C4-2B (cell line): Measurements from ENCODE around the gene SPRY1.

ENCODE experiments used
- H3K27ac ChIP-seq: fragments of 450-650 bp; 2 replicates; pipeline ENCODE4 v1.5.1; 2017
- CTCF ChIP-seq: fragments of 450-650 bp; conservative IDR thresholded peaks from 2 replicates; pipeline ENCODE4 v1.5.1; 2017; ENCODE audit warnings: mild to moderate bottlenecking
- ZFX ChIP-seq: fragments of 450-650 bp; IDR thresholded peaks from 2 replicates; pipeline ENCODE4 v1.6.1; 2017

Gene SPRY1

GRCh38 chr4:123396307-123397143 lies at the start of gene SPRY1:
SPRY1 (plus strand) TSS chr4:123396795; CDS start chr4:123401592, 4,797 bp downstream.
- H3K27ac ChIP-seq: peak within 1 kb of the TSS; percentile 88

GRCh38 chr4:123346951-123347350 lies 49.6 kb upstream of the SPRY1 start:
- no peak overlapping the region for H3K27ac ChIP-seq
- TF ChIP-seq CTCF (no peak), ZFX (no peak)

More at GRCh38 chr4:123396307-123397143, at the start of gene SPRY1:
- no peak for TF ChIP-seq CTCF

- TF ChIP-seq ZFX (no peak), CTCF (no peak)
- H3K27ac ChIP-seq: no peak overlapping the region
These were observed 47.6 kb upstream of the SPRY1 start for GRCh38 chr4:123348946-123349345.

GRCh38 chr4:123349421-123350190 lies 47.0 kb upstream of the SPRY1 start:
- TF ChIP-seq ZFX (no peak), CTCF (no peak)
- no peak overlapping the region for H3K27ac ChIP-seq

- TF ChIP-seq ZFX (no peak), CTCF (peak; percentile 15)
- no peak overlapping the region for H3K27ac ChIP-seq
These were observed 46.4 kb upstream of the SPRY1 start for GRCh38 chr4:123350191-123350544.

GRCh38 chr4:123350726-123351125 lies 45.9 kb upstream of the SPRY1 start:
- no peak for TF ChIP-seq ZFX
- TF ChIP-seq CTCF: no peak
- H3K27ac ChIP-seq: no peak overlapping the region

GRCh38 chr4:123351713-123352112 lies 44.9 kb upstream of the SPRY1 start:
- TF ChIP-seq CTCF: no peak
- no peak for TF ChIP-seq ZFX
- no peak overlapping the region for H3K27ac ChIP-seq
